ENCODE data around the gene P3H2.
"Not testable (repeated sequence)": the region's sequence is repeated elsewhere in the genome, so short reads cannot be mapped to it uniquely, and the experiment has no call there.

P3H2 gene, protein sequence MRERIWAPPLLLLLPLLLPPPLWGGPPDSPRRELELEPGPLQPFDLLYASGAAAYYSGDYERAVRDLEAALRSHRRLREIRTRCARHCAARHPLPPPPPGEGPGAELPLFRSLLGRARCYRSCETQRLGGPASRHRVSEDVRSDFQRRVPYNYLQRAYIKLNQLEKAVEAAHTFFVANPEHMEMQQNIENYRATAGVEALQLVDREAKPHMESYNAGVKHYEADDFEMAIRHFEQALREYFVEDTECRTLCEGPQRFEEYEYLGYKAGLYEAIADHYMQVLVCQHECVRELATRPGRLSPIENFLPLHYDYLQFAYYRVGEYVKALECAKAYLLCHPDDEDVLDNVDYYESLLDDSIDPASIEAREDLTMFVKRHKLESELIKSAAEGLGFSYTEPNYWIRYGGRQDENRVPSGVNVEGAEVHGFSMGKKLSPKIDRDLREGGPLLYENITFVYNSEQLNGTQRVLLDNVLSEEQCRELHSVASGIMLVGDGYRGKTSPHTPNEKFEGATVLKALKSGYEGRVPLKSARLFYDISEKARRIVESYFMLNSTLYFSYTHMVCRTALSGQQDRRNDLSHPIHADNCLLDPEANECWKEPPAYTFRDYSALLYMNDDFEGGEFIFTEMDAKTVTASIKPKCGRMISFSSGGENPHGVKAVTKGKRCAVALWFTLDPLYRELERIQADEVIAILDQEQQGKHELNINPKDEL

DNA sequence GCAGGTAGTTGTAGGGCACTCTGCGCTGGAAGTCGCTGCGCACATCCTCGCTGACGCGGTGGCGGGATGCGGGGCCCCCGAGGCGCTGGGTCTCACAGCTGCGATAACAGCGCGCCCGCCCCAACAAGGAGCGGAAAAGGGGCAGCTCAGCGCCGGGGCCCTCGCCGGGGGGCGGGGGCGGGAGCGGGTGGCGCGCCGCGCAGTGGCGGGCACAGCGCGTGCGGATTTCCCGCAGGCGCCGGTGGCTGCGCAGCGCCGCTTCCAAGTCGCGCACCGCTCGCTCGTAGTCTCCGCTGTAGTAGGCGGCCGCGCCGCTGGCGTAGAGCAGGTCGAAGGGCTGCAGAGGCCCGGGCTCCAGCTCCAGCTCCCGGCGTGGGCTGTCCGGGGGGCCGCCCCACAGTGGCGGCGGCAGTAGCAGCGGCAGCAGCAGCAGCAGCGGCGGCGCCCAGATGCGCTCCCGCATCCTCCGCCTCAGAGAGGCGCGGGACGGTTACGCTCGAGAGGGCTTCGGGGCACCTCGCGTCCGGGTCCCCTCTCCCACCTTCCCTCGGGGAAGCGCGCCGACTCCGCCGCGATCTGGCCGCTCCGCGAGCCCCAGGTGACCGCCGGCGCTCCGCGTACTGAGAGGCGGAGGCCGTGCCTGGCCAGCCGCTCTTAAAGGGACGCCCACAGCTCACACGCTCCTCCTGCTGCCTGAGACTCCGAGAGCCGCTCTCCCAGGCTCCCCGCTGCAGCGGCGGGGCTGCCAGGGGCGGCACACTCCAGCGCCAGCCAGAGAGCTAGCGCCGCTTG lies at the start of gene P3H2:
P3H2 (minus strand) TSS at position 629 of the 792 bp plus-strand sequence; CDS start at position 463, 166 bp downstream.
- DNase-seq, result no peak

DNA sequence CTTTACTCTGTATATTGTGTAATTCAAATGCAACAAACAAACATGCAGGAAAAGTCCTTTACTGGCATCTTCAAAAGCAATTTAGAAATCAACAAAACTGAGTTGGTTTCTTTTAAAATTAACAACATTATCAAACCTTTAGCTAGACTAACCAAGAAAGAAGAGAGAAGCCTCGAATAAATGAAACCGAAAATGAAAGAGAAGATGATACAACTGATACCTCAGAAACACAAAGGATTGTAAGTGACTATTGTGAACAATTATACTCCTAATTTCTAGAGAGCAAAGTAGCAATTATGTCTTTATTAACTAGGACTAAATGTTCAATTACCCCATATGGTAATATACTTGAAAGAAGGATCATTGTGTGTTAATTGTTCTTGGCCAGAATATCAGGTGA lies 49.2 kb upstream of the P3H2 start:
- DNase-seq, result no peak

DNA sequence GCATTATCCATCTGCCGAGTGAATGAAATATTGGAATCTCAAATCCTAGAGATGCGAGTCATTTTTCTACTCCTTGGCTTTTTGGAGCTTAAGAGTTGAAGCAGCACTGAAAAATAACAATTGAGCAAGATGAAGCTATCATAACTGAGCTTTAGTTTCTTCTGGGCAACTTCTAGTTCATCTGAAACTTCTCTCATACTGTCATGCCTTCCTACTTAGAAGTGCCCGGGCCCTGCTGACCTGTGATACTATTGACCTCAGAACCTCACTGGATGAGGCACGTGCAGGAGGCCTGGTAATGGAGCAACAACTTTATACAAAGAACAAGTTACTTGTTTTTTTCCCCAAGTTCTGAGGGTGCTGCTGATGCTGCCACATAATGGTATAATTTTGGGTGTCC lies 48.5 kb upstream of the P3H2 start:
- DNase-seq, result no peak

DNA sequence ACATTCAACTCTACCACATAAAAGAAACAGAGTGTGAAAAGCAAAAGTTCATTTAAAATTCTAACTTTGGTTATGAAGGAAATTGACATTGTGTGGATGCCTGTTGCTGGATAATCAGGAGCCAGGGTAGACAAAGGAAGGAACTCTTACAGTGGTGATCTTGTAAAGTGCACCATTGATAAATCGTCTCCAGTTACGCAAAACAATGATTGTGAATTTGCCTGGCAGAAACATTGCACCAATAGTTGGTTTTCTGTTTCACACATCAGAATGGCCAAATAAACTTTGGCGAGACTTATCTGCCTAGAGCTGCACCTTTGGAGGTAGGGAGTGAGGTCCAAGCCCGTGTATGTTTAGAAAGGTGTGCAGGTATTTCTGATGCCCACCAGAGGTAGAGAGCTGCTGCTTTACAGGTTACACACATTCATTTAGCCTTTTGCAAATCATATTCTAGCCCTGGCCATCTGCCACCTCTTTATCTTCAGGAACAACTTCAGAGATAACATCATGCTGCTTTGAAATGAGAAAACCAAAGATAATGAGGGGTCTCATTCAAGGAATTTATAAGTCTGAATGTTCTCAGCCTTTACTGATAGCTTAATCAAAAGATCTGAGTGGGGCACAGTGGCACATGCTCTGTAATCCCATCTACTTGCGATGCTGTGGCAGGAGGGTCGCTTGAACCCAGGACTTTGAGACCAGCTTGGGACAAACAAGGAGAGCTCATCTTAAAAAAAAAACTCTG lies 47.4 kb upstream of the P3H2 start:
- no peak for DNase-seq

DNA sequence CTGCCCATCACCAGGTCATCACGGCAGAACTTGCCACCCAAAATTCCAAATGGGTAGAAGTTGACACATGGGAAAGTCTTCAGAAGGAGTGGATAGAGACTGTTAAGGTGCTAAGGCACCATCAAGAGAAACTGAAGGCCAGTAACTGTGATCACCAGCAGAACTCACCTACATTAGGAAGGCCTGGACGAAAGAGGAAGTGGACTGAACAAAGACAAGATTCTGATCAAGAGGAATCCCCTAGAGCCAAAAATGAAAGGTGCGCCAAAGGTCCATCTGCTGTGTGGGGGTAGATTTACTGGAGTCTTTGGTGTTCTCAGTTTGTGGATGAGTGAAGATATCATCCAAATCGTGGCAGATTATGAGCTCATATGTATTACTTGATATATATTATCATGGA lies 46.3 kb upstream of the P3H2 start:
- no peak for DNase-seq

DNA sequence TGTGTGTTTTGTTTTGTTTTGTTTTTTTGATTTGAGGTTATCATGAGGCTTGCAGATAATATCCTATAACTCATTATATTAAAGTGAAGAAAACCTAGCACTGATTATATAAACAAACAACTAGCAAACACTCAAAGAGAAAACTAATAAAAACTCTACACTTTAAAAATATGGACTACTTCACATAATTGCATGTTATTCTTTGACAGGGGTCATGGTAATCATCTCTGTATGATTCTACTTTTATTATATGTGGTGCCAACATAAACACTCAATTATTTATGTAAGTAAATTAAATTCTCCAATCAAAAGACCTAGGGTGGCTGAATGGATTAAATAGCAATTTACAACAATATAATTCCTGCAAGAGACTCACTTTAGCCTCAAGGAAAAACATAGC lies 44.6 kb upstream of the P3H2 start:
- DNase-seq, result no peak

DNA sequence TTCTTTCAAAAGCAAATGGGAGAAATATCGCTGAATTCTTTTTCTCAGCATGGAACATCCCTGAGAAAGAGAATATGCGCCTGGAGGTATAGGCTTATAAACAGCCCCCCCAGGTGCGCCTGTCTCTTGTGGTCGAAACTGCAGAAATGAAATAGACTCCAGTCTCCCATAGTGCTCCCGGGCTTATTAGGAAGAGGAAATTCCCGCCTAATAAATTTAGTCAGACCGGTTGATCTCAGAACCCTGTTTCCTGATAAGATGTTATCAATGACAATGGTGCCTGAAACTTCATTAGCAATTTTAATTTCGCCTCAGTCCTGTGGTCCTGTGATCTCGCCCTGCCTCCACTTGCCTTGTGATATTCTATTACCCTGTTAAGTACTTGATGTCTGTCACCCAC lies 41.3 kb upstream of the P3H2 start:
- not testable (repeated sequence) for DNase-seq

DNA sequence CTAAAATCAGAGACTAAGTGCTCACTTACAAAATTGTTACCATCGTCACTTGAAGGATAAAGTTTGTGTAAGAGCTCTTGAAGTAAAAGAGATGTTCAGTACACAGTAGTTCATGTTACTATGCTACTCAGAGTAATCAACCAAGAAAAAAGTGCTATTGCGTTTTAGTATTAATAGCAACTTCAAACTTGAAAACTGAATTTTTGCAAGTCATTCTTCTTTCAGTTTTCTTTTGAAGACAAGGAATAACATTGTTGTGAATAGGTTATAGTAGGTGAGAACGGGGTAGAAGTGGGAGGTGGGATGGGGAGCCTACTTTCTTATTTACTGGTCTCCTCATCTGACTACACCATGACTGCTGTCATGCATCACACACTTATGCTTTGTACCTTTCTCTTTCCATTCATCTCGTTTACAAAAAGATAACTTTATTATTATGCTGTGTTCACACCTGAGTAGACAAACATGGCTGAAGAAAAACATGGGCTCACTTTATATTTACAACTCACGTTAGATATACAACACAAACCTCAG lies 39.3 kb upstream of the P3H2 start:
- DNase-seq, result no peak

DNA sequence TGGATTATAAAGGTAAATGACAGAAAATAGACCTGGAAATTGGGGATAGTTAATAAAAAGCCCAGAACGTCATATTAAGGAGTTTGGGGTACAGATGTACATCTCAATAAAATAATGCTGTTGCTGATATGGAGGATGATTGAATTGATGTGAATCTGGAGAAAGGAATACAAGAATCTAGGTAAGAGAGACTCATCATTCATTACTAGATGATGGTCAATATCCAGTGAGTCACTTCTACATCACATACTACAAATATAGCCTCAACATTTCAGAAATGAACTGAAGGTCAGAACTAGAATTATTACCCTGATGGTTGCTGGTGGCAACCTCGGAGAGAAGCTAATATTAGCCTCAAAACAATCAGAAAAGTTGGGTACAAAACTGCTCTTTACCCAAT lies 37.6 kb upstream of the P3H2 start:
- DNase-seq, result no peak

DNA sequence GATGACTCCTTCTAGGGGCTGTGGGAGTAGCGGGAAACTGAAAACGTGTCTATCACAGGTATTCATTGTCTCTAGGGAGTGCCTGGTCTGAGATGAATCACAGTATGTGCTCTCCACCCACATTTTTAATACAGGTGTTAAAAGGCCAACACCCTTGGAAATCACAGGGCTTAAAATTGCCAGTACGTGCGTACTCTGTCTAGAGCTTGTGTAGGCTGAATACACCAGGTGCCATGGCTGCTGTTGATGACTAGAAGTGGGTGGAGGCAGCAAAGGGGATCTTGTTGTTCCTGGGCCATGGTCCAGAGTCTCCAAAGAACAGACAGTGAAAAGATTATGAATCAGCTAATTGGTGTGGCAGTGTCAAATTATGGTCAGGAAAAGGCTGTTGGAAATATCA lies 35.1 kb upstream of the P3H2 start:
- no peak for DNase-seq

DNA sequence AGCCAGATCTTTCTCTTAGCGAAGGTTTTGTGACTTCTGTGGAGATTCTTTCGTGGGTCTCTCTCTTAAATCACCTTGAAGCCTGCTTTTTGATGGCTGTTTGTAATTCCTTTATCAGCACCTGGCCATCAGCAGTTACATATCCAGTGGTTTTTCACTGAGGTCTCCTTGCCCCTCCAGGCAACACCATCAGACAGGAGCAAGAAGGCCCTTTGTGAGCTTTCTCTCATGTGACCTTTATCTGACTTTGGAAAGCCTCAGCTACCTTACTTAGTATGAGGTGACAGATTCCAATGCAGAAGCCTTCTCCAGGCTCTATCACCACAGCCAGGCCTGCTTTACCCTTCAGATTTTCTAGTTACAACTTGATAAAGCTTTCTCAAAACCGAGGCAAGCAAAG lies 30.0 kb upstream of the P3H2 start:
- no peak for DNase-seq

DNA sequence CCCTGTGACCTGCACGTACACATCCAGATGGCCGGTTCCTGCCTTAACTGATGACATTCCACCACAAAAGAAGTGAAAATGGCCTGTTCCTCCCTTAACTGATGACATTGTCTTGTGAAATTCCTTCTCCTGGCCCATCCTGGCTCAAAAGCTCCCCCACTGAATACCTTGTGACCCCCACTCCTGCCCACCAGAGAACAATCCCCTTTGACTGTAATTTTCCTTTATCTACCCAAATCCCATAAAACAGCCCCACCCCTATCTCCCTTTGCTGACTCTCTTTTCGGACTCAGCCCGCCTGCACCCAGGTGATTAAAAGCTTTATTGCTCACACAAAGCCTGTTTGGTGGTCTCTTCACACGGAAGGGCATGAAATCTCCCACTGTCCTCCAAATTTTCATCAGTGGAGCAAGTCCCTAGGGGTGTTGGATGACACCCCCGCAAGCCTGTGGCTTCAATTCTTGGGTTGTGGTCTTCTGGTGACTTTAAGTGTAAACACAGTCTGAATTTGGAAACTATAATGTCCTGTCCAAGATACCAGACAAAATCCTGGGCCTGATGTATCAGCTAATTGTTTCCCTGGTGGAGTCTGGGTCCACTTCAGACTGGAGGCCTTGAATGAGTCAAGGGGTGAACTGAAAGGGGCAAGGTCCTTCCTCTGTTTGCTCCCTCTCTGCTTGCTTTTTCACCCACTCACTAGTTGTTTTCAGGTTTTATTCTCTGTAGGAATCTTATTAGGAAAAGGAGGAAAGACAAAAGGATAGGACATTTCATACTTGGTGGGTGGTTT lies 29.3 kb upstream of the P3H2 start:
- DNase-seq, result not testable (repeated sequence)

DNA sequence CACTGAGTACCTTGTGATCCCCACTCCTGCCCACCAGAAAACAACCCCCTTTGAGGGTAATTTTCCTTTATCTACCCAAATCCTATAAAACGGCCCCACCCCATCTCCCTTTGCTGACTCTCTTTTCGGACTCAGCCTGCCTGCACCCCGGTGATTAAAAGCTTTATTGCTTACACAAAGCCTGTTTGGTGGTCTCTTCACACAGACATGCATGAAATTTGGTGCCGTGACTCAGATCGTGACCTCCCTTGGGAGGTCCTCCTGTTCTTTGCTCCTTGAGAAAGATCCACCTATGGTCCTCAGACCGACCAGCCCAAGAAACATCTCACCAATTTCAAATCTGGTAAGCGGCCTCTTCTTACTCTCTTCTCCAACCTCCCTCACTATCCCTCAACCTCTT lies 24.1 kb upstream of the P3H2 start:
- DNase-seq, result not testable (repeated sequence)

DNA sequence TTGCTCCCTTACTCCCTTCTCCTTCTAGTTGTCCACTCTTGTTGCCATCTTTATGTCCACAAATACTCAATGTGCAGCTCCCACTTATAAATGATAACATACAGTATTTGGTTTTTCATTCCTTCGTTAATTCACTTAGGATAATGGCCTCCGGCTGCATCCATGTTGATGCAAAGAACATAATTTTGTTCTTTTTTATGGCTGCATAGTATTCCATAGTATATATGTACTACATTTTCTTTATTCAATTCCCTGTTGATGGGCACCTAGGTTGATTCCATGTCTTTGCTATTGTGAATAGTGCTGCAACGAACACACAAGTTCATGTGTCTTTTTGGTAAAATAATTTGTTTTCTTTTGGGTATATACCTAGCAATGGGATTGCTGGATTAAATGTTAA lies 21.3 kb upstream of the P3H2 start:
- DNase-seq, result no peak

DNA sequence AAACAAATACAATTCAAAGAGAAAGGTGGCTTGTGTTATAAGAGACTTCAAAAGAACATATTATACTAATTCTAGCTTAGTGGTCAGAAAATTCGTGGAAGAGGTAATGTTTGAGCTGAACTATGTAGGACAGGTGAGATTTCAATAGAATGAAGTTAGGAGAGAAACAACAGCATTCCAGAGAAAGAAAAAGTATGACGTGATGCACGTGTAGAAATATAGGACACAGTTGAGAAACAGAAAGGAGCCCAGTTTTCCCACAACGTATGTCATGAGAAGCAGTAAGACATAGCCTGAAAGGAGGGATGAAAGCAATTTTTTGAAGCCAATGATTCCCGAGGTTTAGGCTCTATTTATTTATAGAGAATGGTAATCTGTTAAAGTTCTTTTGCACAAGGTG lies 18.7 kb upstream of the P3H2 start:
- DNase-seq, result no peak

DNA sequence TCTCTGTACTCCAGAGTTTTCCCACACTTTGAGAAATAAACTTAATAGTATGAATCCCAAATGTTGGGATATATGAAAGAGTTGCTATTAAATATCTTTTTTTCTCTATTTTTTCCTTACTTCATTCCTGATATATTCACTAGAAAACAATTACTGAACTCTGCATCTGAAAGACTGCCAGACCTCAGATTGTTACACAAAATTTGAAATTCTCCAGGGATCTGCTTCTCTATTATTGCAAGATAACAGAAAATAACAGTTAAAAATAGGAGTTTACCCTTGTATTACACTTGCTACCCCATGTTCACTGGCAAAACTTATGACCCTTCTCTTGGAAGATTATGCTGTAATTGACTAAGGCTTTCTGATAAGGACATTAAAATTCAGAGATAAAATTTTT lies 11.7 kb upstream of the P3H2 start:
- no peak for DNase-seq

DNA sequence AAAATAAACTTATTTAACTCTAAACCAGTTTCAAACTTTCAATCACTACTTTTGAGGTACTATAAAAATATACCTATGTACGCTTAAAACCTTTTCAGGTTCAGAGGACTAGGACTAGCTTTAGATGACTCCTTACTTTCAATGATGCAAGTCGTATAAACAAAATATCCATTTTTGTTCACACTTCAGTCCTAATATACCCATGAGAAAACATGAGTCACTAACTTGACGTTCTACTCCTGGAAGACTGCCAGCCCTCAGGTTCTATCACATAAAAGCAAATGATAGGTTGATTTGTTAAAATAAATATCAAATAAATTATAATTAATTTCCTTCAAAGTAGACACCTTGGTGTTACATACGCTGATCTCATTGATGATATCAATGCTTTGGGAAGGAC lies 10.6 kb upstream of the P3H2 start:
- DNase-seq, result no peak

DNA sequence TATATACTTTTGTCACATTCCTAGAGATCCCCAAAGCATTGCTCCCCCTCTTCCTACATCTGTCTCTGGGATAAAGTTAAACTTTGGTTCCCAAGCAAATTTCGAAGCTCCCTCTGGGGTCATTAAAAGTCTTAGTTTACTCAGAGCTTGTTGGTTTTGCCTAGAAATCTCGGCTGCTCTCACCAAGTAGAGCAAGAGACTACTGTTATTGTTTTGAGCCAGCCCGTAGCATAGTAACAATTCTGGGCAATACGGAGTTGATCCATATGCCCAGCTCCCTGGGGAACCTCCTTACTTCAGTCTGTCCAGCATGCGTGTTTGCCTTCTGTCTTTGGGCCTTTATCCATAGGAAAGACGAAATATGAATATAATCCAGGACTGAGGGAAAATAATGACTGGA lies 10.0 kb upstream of the P3H2 start:
- no peak for DNase-seq

DNA sequence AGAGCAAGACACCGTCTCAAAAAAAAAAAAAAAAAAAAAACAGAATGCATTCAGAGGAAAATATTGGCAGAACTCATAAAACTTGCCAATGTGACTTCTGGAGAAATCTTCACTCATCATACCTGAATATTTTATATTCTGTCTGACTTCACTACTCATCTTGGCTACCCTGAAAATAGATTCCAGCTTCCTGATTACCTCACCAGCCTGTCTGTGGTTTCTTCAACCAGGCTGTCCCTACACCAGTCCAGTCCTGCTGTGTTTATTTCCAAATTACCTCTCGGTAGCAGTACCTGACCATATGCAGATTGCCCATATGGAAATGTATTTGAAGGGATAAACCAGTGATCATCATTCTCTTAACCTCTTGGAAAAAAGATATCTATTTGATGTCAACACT lies 9.3 kb upstream of the P3H2 start:
- no peak for DNase-seq

DNA sequence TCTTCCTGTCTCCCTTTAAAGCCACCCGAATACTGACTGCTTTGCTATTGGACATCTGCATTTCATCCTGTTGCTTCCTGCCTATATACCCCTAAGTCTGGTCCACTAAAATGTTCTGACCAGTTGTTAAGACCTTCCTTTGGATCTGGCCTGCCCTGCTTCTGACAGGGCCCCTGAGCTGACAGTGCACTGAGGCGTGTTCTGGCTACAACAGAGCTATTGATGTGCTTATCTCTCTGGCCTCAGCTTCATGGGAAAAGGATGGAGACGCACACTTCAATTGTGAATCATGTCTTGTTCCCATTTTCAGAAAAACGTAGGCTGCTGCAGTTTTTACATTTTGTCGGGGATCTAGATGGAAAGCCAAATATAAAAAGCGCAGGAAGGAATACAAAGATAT lies 7.1 kb upstream of the P3H2 start:
- no peak for DNase-seq

DNA sequence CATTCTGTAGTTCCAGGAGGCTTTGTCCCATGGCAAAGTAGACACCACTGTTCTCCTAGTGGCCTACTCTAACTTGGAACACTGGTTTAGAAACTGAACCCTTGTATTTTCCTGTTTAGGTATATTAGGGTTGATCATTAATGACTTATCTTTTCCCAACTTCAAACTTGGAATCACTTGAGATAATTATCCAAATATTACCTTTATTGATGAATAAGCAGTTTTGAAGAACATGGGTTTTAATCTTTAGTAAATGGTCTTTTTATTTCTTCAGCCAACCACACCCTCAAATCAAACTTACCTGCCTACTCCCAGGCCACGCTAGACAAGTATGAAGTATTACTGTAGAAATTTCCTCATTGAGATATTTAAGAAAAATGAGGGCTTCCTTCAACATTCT lies 6.5 kb upstream of the P3H2 start:
- DNase-seq, result no peak

Data from NCI-H446 treated with DMSO at 0.1 percent for 48 hours (cell line).